Neural cell (in vitro differentiated cells): ENCODE results near the gene XIRP2.

Experiments used
- EZH2 ChIP-seq: fragments of 200-600, 300-800 bp; shearing (Covaris generic), sonication (generic); IDR thresholded peaks from 2 replicates; pipeline ENCODE4 v1.6.1; 2014; ENCODE audit warnings: antibody characterized with exemption, low read length, borderline replicate concordance, mild to moderate bottlenecking; ENCODE audit not compliant: insufficient read depth, poor library complexity, severe bottlenecking
- POLR2AphosphoS5 ChIP-seq: IDR thresholded peaks from 2 replicates; pipeline ENCODE4 v1.6.1; 2012
- RAD21 ChIP-seq: fragments of 450-650 bp; conservative IDR thresholded peaks from 2 replicates; pipeline ENCODE4 v1.6.1; 2014; ENCODE audit warnings: antibody characterized with exemption, mild to moderate bottlenecking, moderate library complexity
- TAF1 ChIP-seq: IDR thresholded peaks from 2 replicates; pipeline ENCODE4 v1.6.1; 2012; ENCODE audit warnings: low read depth
- TF ChIP-seq, protein P1 (sequence below): fragments of 450-650 bp; IDR thresholded peaks from 2 replicates; pipeline ENCODE4 v1.5.1; 2014; ENCODE audit warnings: antibody characterized with exemption, mild to moderate bottlenecking, moderate library complexity; ENCODE audit not compliant: poor library complexity, severe bottlenecking

DNA sequence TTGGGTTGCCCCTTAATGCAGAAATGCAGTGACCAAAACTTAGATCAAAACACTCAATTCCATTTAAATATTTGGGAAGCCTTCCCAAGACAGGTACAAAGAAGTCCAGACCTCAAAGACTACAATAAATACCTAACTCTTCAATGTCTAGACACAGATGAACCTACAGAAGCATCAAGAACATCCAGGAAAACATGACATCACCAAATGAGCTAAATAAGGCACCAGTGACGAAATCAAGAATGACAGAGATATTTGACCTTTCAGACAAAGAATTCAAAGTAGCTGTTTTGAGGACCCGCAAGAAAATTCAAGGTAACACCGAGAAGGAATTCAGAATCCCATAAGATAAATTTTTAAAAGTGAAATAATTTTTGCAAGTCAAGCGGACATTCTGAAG lies 140.2 kb downstream of the XIRP2 start:
- TF ChIP-seq, protein P1, sequence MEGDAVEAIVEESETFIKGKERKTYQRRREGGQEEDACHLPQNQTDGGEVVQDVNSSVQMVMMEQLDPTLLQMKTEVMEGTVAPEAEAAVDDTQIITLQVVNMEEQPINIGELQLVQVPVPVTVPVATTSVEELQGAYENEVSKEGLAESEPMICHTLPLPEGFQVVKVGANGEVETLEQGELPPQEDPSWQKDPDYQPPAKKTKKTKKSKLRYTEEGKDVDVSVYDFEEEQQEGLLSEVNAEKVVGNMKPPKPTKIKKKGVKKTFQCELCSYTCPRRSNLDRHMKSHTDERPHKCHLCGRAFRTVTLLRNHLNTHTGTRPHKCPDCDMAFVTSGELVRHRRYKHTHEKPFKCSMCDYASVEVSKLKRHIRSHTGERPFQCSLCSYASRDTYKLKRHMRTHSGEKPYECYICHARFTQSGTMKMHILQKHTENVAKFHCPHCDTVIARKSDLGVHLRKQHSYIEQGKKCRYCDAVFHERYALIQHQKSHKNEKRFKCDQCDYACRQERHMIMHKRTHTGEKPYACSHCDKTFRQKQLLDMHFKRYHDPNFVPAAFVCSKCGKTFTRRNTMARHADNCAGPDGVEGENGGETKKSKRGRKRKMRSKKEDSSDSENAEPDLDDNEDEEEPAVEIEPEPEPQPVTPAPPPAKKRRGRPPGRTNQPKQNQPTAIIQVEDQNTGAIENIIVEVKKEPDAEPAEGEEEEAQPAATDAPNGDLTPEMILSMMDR: no peak
- TF ChIP-seq RAD21 (no peak), POLR2AphosphoS5 (no peak), TAF1 (no peak), EZH2 (no peak)
